Hepatocyte (in vitro differentiated cells): ENCODE results near the gene TMEM89. TPM values are rescaled to one million over a fixed set of nuclear protein-coding genes. Genes with fewer than 3 reads are reported as not detected.
A peak's percentile ranks its signal among the peaks of the same experiment; 100 is the strongest.

Experiments used
- DNase-seq: peaks from one replicate; pipeline ENCODE4 v3.0.0-alpha.2; 2016; ENCODE audit warnings: low spot score
- H2AFZ ChIP-seq: fragments of 200-600 bp; sonication (generic); 2 replicates; pipeline ENCODE4 v1.6.0; 2016; ENCODE audit warnings: antibody characterized with exemption, mild to moderate bottlenecking
- H3K27ac ChIP-seq: fragments of 200-600 bp; sonication (generic); 2 replicates; pipeline ENCODE4 v1.5.1; 2016; ENCODE audit warnings: mild to moderate bottlenecking
- H3K27me3 ChIP-seq: fragments of 200-600 bp; sonication (generic); 2 replicates; pipeline ENCODE4 v1.6.1; 2016
- H3K36me3 ChIP-seq: fragments of 200-600 bp; sonication (generic); replicated peaks from 2 replicates; pipeline ENCODE4 v1.5.1; 2016; ENCODE audit warnings: low read depth; ENCODE audit not compliant: insufficient read depth
- H3K4me1 ChIP-seq: fragments of 200-600 bp; sonication (generic); 2 replicates; pipeline ENCODE4 v1.5.1; 2016; ENCODE audit warnings: mild to moderate bottlenecking, moderate library complexity; ENCODE audit not compliant: insufficient read depth
- H3K4me2 ChIP-seq: fragments of 200-600 bp; sonication (generic); 2 replicates; pipeline ENCODE4 v1.6.0; 2016
- H3K4me3 ChIP-seq: fragments of 200-600 bp; sonication (generic); 2 replicates; pipeline ENCODE4 v1.5.1; 2016; ENCODE audit warnings: mild to moderate bottlenecking
- H3K79me2 ChIP-seq: fragments of 200-600 bp; sonication (generic); 2 replicates; pipeline ENCODE4 v1.6.0; 2017; ENCODE audit warnings: mild to moderate bottlenecking
- H3K9me2 ChIP-seq: fragments of 200-600 bp; sonication (generic); replicated peaks from 2 replicates; pipeline ENCODE4 v1.6.0; 2017; ENCODE audit warnings: mild to moderate bottlenecking; ENCODE audit not compliant: insufficient read depth
- H3K9me3 ChIP-seq: fragments of 200-600 bp; sonication (generic); 2 replicates; pipeline ENCODE4 v1.5.1; 2016; ENCODE audit warnings: low read depth, mild to moderate bottlenecking
- H4K20me1 ChIP-seq: fragments of 200-600 bp; sonication (generic); 2 replicates; pipeline ENCODE4 v1.6.0; 2016; ENCODE audit warnings: mild to moderate bottlenecking; ENCODE audit not compliant: insufficient read depth, poor library complexity, severe bottlenecking
- EZH2 ChIP-seq: fragments of 200-600 bp; sonication (generic); IDR thresholded peaks from 2 replicates; pipeline ENCODE4 v1.6.1; 2016; ENCODE audit warnings: antibody characterized with exemption, mild to moderate bottlenecking, borderline replicate concordance
- EZH2phosphoT487 ChIP-seq: fragments of 200-600 bp; sonication (generic); IDR thresholded peaks from one replicate; pipeline ENCODE4 v1.6.1; 2018; ENCODE audit warnings: antibody characterized with exemption, mild to moderate bottlenecking, low read depth, moderate library complexity; ENCODE audit not compliant: unreplicated experiment, severe bottlenecking
- WGBS: methylation state at CpG from one replicate; pipeline ENCODE4 v1.1.6; 2016; ENCODE audit warnings: low lambda C conversion rate; ENCODE audit errors: missing lambda C conversion rate; 5-methylcytosine and 5-hydroxymethylcytosine counted together
- polyA plus RNA-seq: library from polyadenylated mRNA; unstranded; fragments of >200 nt; fragmentation: Nextera tagmentation; extraction: Ambion mirVana; gene quantifications from 2 replicates; pipeline ENCODE4 v1.2.1, GENCODE V29; 2016
- total RNA-seq: library from RNA; depleted of rRNA; stranded (reverse); fragments of >200 nt; gene quantifications from 2 replicates; pipeline ENCODE4 v1.2.3, GENCODE V29; 2014
- TF ChIP-seq, protein P1 (sequence below): fragments of 200-600 bp; sonication (generic); IDR thresholded peaks from 2 replicates; pipeline ENCODE4 v1.5.1; 2016; ENCODE audit warnings: antibody characterized with exemption, mild to moderate bottlenecking; ENCODE audit not compliant: poor library complexity

Gene TMEM89
- total and polyA plus RNA-seq, 2 experiments from 2014 or later: not detected

DNA sequence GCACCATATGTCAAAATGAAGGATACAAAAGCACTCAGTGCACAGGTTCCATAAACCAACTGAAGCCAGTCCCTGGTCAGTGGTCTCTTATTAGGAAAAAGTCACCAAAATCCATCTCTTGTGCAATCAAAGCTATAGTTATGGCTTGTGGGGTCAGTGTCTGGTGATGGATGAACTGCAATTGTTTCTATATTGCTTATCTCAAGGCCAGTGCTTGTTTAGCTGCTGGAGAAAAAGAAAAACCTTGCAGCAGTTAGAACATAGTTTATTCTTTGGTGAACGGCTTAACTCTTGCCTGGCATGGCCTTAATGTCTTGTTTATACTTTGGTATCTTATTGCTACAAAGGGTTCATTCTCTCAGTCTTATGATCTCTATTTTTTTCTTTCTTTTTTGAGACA, 9.3 kb downstream of the TMEM89 start:
- DNase-seq: no peak
- H3K4me3 ChIP-seq: no peak overlapping the region
- no peak overlapping the region for H3K4me2 ChIP-seq
- H3K36me3 ChIP-seq: no peaks in the 10 kb centered on the region
- peaks cover 13% of the 10 kb centered on the region for H3K4me1 ChIP-seq
- no peaks in the 10 kb centered on the region for H4K20me1 ChIP-seq
- WGBS: 41% methylated on average over 1 of the region's 1 CpG
- H2AFZ ChIP-seq: no peak overlapping the region
- no peaks in the 10 kb centered on the region for H3K9me3 ChIP-seq
- peaks cover 24% of the 10 kb centered on the region for H3K79me2 ChIP-seq
- no peaks in the 10 kb centered on the region for H3K9me2 ChIP-seq
- no peaks in the 10 kb centered on the region for H3K27me3 ChIP-seq
- no peak for TF ChIP-seq EZH2
- no peak for TF ChIP-seq EZH2phosphoT487
- TF ChIP-seq, protein P1, sequence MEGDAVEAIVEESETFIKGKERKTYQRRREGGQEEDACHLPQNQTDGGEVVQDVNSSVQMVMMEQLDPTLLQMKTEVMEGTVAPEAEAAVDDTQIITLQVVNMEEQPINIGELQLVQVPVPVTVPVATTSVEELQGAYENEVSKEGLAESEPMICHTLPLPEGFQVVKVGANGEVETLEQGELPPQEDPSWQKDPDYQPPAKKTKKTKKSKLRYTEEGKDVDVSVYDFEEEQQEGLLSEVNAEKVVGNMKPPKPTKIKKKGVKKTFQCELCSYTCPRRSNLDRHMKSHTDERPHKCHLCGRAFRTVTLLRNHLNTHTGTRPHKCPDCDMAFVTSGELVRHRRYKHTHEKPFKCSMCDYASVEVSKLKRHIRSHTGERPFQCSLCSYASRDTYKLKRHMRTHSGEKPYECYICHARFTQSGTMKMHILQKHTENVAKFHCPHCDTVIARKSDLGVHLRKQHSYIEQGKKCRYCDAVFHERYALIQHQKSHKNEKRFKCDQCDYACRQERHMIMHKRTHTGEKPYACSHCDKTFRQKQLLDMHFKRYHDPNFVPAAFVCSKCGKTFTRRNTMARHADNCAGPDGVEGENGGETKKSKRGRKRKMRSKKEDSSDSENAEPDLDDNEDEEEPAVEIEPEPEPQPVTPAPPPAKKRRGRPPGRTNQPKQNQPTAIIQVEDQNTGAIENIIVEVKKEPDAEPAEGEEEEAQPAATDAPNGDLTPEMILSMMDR: no peak
- peak overlapping the region; percentile 22 for H3K27ac ChIP-seq

- Histone ChIP-seq H3K4me1 (peaks cover 13% of the 10 kb centered on the region), H3K27ac (peak within 1 kb of the TSS; percentile 90), H3K4me3 (peak within 1 kb of the TSS; percentile 78), H3K9me3 (no peaks in the 10 kb centered on the region), H3K79me2 (peaks cover 38% of the 10 kb centered on the region), H4K20me1 (no peaks in the 10 kb centered on the region), H3K36me3 (no peaks in the 10 kb centered on the region), H3K27me3 (no peaks in the 10 kb centered on the region), H2AFZ (peak within 1 kb of the TSS; percentile 91), H3K4me2 (peak within 1 kb of the TSS; percentile 87), H3K9me2 (no peaks in the 10 kb centered on the region)
- WGBS: 1% methylated on average over 68 of the region's 86 CpGs
- no peak for TF ChIP-seq EZH2phosphoT487
- TF ChIP-seq, protein P1: peak; percentile 62
- no peak for TF ChIP-seq EZH2
- peak; percentile 97 for DNase-seq
These were observed 12.2 kb downstream of the TMEM89 start, which contains the start of gene UQCRC1 for GRCh38 chr3:48609088-48610005. Gene UQCRC1 (minus strand): TSS chr3:48609646. CDS start chr3:48609620, 26 bp downstream.

GRCh38 chr3:48607519-48607918, 14.1 kb downstream of the TMEM89 start:
- no peak for DNase-seq
- Histone ChIP-seq H3K36me3 (no peaks in the 10 kb centered on the region), H3K4me3 (no peak overlapping the region), H3K9me2 (no peaks in the 10 kb centered on the region), H3K4me1 (peaks cover 13% of the 10 kb centered on the region), H2AFZ (no peak overlapping the region), H3K27me3 (no peaks in the 10 kb centered on the region), H3K27ac (no peak overlapping the region), H3K79me2 (peaks cover 38% of the 10 kb centered on the region), H3K4me2 (peak overlapping the region; percentile 87), H3K9me3 (no peaks in the 10 kb centered on the region), H4K20me1 (no peaks in the 10 kb centered on the region)
- WGBS: 85% methylated on average over 5 of the region's 5 CpGs
- TF ChIP-seq EZH2 (no peak), EZH2phosphoT487 (no peak)
- TF ChIP-seq, protein P1: no peak
